ENCODE results near the gene SRL.

Gene SRL

DNA sequence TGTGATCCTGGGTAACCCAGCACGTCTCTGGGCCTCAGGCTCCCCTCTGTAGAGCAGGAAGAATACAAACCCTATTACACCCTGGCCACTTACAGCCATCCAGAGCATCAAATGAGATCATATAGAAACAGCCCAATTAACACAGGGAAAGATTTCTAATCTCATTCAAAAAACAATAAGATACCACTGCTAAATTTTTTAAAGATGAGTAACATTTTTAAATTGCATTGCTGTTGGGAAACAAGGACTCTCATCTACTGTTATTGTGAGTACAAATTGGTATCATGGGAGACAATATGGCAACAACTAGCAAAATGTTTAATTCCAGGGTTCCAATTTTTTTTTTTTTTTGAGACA, 41.1 kb downstream of the SRL start:
- in situ Hi-C loops (cut with HindIII; ENCODE audit: low sequenced_read_pairs) = no loop called here
- TF ChIP-seq, protein P1, sequence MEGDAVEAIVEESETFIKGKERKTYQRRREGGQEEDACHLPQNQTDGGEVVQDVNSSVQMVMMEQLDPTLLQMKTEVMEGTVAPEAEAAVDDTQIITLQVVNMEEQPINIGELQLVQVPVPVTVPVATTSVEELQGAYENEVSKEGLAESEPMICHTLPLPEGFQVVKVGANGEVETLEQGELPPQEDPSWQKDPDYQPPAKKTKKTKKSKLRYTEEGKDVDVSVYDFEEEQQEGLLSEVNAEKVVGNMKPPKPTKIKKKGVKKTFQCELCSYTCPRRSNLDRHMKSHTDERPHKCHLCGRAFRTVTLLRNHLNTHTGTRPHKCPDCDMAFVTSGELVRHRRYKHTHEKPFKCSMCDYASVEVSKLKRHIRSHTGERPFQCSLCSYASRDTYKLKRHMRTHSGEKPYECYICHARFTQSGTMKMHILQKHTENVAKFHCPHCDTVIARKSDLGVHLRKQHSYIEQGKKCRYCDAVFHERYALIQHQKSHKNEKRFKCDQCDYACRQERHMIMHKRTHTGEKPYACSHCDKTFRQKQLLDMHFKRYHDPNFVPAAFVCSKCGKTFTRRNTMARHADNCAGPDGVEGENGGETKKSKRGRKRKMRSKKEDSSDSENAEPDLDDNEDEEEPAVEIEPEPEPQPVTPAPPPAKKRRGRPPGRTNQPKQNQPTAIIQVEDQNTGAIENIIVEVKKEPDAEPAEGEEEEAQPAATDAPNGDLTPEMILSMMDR (IDR thresholded peaks at IDR 0.05; ENCODE audit: low read depth, low read length, missing control alignments) = no peak
- DNase-seq (ENCODE audit: low read depth) = no peak
- H3K4me3 ChIP-seq (ENCODE audit: low read depth, low read length) = no peak overlapping the region

DNA sequence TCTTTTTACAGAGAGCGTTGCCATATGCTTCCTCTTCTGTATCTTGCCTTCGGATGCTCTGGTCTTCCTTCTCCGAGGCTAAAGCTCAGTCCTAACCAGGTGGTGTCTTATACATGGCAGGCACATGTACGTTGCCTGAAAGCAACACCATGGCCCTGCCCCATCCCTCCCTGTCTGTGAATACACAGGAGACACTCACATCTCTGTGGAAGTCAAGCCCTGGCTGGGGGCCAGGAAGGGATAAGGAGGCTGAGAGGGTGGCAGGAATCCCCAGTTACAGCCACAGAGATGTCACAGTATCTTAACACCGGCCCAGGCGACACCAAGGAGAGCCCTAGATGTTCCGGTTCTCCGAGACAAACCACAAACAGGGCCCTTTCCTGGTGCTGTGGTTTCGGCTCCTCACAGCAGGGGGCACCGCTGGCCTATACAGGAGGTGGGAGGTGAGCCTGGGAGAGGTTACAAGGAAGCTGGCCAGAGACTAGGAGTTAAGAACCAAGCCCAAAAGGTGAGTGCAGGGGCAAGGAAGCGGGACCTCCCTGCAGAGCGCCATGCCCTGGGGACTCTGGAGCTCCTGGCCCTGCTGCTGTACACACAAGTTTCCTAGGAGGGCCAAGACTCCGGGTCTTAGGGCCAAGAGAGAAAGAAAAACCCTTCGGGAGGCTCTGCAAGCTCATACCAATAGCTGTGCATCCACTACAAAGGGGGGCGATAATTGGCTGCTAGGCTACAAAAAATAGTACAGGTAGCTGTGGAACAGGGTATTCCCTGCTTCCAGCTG, 41.7 kb downstream of the SRL start:
- TF ChIP-seq, protein P1 (IDR thresholded peaks at IDR 0.05; ENCODE audit: low read depth, low read length, missing control alignments) = peak; percentile 50
- no peak for DNase-seq (ENCODE audit: low read depth)
- in situ Hi-C loops (cut with HindIII; ENCODE audit: low sequenced_read_pairs) = no loop called here
- no peak overlapping the region for H3K4me3 ChIP-seq (ENCODE audit: low read depth, low read length)

DNA sequence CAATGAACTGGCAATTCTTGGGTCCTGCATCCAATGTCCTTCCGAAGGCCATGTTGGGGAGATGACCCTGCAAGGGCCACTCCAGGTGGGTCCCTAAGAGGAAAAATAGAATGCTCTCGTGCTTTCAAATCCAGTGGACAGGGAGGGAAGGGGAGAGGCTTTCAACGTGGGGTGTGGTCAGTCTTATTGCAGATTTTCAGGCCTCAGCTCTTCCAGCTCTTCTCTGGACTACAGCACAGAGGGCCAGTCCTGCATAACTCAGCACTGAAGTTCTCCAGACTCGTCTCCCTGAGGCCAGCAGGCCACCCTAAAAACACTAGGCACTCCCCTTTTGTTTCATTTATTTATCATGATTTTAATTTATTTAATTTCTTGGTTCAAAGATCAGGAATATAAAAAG, 43.1 kb downstream of the SRL start:
- in situ Hi-C loops (cut with HindIII; ENCODE audit: low sequenced_read_pairs) = no loop called here
- TF ChIP-seq, protein P1 (IDR thresholded peaks at IDR 0.05; ENCODE audit: low read depth, low read length, missing control alignments) = no peak
- no peak overlapping the region for H3K4me3 ChIP-seq (ENCODE audit: low read depth, low read length)
- DNase-seq (ENCODE audit: low read depth) = no peak

- DNase-seq (ENCODE audit: low read depth) = no peak
- in situ Hi-C loops (cut with HindIII; ENCODE audit: low sequenced_read_pairs) = no loop called here
- TF ChIP-seq, protein P1 (IDR thresholded peaks at IDR 0.05; ENCODE audit: low read depth, low read length, missing control alignments) = no peak
- no peak overlapping the region for H3K4me3 ChIP-seq (ENCODE audit: low read depth, low read length)
These were observed 47.2 kb downstream of the SRL start for GRCh38 chr16:4194661-4195060.

GRCh38 chr16:4193920-4194319, 48.0 kb downstream of the SRL start:
- TF ChIP-seq, protein P1 (IDR thresholded peaks at IDR 0.05; ENCODE audit: low read depth, low read length, missing control alignments) = no peak
- DNase-seq (ENCODE audit: low read depth) = no peak
- no peak overlapping the region for H3K4me3 ChIP-seq (ENCODE audit: low read depth, low read length)
- in situ Hi-C loops (cut with HindIII; ENCODE audit: low sequenced_read_pairs) = no loop called here

DNA sequence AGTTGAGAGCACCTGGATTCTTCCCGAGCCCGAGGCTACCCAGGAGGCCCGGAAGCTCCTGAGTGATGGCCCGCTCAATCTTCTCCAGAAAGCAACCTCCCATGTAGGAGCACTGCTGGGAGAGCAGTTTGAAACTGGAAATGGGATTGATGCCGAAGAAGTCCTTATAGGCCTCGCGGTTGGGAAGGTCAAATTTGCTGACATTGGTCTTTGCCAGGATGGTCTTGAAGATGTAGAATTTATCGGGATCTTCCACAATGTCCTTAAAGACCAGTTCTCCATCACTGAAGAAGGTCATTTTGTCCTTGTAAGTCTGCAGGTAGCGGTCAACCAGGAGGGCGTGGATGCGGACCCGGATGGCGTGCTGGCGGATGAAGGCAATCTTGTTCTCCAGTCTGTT, 49.7 kb downstream of the SRL start:
- H3K4me3 ChIP-seq (ENCODE audit: low read depth, low read length) = no peak overlapping the region
- in situ Hi-C loops (cut with HindIII; ENCODE audit: low sequenced_read_pairs) = no loop called here
- no peak for DNase-seq (ENCODE audit: low read depth)
- TF ChIP-seq, protein P1 (IDR thresholded peaks at IDR 0.05; ENCODE audit: low read depth, low read length, missing control alignments) = no peak

All from astrocyte of the cerebellum (primary cell).